GM08714 (cell line): Measurements from ENCODE around the gene PHF11.
"Not testable (repeated sequence)": the region's sequence is repeated elsewhere in the genome, so short reads cannot be mapped to it uniquely, and the experiment has no call there.

Source experiments
- H3K4me3 ChIP-seq: fragments of 200-500 bp; sonication (Bioruptor generic); 2 replicates; pipeline ENCODE4 v1.5.1; 2014; ENCODE audit warnings: mild to moderate bottlenecking, low read length, inconsistent platforms
- ZNF274 ChIP-seq: IDR thresholded peaks from 2 replicates; pipeline ENCODE4 v1.6.1; 2012; ENCODE audit warnings: mild to moderate bottlenecking, low read depth, low read length

The PHF11 gene

DNA sequence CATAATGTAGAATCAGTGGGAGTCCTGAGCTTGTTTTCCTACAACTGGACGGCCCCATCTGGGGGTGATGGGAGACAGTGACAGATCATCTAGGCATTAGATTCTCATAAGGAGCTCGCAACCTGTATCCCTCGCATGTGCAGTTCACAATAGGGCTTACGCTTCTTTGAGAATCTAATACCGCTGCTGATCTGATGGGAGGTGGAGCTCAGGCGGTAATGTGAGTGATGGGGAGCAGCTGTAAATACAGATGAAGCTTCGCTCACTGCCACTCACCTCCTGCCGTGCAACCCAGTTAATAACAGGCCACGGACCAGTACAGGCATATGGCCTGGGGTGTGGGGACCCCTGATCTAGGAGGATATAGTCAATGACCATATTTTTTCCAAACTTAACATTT lies 50.8 kb downstream of the PHF11 start:
- TF ChIP-seq ZNF274: no peak
- H3K4me3 ChIP-seq: no peak overlapping the region

DNA sequence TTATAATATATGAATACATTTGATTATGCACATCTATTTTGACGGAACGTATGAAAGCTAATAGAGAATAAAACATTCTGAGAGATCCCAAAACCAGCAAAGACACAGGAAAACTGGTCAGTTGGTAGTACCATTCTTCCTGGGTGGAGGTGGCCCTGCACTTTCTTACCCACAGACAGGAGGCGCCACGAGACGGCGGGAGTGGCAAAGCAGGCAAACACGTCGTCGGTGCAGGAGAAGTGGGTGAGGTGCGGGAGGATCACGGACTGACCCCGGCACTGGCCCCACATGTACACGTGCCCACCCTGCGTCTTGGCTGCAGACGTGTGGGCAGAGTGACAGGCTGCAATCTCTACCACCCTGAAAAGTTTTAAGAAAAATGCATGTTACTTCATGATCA lies 53.5 kb downstream of the PHF11 start:
- H3K4me3 ChIP-seq: no peak overlapping the region
- TF ChIP-seq ZNF274: no peak

DNA sequence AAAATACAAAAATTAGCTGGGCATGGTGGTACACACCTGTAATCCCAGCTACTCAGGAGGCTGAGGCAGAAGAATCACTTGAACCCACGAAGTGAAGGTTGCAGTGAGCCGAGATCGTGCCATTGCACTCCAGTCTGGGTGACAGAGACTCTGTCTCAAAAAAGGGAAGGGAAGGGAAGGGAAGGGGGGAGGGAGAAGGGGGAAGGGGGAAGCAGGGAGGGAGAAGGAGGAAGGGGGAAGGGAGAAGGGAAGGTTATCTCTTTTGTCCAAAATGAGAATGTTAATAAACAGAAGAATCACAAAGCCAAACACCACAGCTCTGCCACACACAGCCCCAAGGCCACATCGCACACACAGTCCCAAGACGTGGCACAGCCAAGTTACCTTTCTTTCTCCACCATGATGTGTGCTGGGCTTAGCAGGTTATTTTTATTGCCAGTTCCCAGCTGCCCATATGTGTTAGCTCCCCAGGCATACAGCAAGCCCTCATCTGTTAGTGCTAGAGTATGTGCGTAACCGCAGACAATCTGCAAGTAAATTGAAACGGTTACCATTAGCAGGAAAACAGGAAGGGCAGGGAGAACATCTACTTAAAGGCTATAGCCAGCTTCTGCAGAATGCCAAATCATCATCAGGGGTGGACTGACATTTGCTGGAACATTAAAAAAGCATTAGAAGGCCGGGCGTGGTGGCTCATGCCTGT lies 55.3 kb downstream of the PHF11 start:
- no peak for TF ChIP-seq ZNF274
- H3K4me3 ChIP-seq: no peak overlapping the region

DNA sequence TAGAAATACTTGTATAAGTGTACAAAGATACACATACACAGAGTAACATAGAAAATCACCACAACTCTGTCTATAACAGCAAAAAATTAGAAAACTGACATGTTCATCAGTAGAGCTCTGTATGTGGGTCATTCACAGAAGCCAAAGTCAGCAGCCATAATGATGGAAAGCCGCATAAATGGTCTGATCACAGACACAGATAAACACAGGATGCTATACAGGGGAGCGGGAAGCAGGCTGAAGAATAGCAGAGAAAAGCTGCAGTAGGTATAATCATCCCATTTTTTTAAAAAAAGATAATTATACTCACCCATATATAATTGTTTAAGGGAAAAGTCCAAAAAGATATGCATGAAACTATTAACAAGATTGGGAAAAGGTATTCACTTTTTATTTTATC lies 58.1 kb downstream of the PHF11 start:
- no peak for TF ChIP-seq ZNF274
- no peak overlapping the region for H3K4me3 ChIP-seq

DNA sequence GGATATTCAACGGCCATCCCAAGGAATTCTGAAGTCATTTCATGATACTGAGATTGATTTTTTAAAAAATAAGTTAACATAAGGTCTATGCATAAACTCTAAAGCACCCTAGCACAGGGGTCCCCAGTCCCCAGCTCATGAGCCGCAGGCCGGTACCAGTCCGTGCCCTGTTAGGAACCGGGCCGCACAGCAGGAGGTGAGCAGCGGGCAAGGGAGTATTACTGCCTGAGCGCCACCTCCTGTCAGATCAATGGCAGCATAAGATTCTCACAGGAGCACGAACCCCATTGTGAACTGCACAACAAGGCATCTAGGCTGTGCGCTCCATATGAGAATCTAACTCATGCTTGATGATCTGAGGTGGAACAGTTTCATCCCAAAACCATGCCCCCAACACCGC lies 58.6 kb downstream of the PHF11 start:
- H3K4me3 ChIP-seq: no peak overlapping the region

DNA sequence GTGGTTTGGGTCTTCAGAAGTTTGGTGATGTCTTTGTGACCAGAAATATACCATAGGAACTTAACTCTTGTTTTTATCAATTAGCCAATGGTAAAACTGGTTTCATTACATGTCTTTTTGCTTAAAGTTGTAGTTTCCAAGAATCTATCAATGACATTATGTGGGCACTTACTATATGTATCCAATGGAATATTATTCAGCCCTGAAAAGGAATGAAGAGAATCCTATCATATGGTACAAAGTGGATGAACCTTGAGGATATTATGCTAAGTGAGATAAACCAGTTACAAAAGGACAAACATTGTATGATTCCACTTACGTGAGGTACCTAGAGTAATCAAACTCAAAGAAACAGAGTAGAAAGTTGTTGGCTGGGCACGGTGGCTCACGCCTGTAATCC lies 63.3 kb downstream of the PHF11 start:
- H3K4me3 ChIP-seq: no peak overlapping the region
- TF ChIP-seq ZNF274: no peak

More for the DNA sequence above, 58.6 kb downstream of the PHF11 start:
- TF ChIP-seq ZNF274: no peak

DNA sequence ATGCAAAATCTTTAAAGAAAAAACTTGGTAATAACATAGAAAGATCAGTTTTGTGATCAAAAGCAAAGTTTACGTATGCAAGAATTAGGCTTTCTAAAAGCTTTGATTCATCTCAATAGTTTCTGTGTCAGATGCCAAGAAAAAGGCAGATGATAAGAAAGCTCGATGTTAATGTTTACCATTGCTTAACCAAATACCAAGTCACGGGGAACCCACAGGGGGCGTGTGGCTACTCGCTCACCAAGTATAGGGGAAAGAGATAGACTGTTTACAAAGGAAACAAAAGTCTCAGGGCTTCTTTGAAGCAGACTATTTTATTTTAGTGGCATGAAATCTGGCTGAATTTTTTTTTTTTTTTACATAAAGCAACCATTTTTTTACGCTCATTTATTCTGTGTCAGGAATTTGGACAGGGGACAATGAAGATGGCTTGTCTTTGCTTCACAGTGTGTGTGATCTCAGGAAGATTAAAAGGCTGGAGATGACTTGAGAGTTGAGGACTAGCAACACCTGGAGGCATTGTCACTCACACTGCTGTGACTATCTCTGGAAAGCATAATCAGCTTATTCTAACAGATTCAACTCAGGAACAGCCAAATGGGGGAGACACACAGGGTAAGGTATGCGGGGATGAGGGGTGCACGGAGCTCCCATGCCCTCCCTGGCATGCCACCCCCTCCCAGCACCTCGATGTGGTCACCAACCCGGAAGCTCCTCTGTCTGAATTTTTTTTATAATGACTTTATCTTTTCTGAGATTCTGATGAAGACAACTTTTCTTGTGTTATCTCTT lies 64.7 kb downstream of the PHF11 start:
- no peak overlapping the region for H3K4me3 ChIP-seq
- TF ChIP-seq ZNF274: no peak

DNA sequence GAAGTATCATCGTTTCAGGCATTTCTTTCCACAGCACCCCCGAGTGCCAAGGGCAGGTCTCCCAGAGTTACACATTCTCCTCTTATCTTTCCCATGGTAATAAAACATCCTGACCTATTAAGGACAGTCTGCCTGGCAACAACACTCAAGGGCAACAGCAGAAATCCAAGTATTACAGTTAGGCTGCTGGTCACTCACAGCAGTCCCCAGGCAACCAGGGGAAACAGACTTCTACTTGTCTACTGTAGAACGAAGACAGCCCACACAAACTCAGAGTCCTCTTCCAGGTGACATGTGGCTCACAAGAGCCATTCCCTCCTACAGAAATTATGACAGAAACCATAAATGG lies 65.3 kb downstream of the PHF11 start:
- no peak for TF ChIP-seq ZNF274
- no peak overlapping the region for H3K4me3 ChIP-seq

DNA sequence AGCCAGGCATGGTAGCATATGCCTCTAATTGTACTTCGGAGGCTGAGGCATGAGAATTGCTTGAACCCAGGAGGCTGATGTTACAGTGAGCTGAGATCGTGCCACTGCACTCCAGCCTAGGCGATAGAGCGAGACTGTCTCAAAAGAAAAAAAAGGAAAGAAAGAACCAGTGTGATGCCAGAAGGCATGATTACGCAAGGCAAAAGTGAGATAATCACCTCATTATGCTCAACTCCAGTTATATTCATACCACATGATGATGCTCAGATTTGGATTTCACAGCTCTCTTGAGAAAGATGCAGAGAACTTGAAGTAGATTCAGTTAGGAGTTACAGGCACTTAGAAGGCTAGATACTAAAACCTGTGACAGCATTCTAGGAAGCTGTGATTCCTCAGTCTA lies 67.8 kb downstream of the PHF11 start:
- no peak overlapping the region for H3K4me3 ChIP-seq
- no peak for TF ChIP-seq ZNF274

DNA sequence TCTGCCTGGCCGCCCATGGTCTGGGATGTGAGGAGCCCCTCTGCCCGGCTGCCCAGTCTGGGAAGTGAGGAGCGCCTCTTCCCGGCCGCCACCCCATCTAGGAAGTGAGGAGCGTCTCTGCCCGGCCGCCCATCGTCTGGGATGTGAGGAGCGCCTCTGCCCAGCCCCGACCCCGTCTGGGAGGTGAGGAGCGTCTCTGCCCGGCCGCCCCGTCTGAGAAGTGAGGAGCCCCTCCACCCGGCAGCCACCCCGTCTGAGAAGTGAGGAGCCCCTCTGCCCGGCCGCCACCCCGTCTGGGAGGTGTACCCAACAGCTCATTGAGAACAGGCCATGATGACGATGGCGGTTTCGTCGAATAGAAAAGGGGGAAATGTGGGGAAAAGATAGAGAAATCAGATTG lies 69.7 kb downstream of the PHF11 start:
- H3K4me3 ChIP-seq: not testable (repeated sequence)

DNA sequence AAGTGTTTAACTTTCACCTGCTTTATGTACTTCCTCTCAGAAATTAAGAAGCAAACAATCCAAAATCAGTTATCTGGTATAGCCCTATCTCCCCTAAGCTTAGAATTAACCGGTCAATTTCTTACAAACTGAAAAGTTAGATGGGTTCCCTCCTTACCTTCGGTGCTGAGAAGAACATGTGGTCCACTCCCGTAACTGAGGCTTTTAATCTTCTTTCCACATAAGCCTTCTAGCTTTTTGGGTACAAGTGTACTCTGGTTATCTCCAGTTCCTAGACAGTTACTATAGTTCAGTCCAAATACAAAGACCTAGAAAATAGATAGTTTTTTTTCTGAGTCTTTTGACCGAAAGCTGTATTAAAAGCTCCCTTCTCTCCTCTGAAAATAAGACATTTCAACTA lies 70.7 kb downstream of the PHF11 start:
- H3K4me3 ChIP-seq: no peak overlapping the region
- no peak for TF ChIP-seq ZNF274

DNA sequence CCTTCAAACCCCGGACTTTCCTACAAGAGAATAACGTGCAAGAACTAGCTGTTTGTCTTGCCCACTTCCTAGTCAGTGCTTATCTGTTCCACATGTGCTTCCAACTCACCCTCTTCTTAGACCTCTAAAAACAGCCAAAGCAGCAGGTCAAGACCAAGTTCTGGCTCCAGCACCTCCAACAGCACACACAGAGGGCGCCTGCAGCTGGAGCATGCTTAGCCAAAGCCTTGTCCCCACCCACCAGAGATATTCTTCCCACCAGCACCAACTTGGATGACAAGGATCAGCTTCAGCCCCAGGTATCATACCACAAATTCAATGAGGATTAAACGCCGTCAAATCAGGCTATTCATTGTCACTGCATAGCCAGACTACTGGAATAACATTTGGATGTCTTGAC lies 71.7 kb downstream of the PHF11 start:
- no peak overlapping the region for H3K4me3 ChIP-seq
- no peak for TF ChIP-seq ZNF274

DNA sequence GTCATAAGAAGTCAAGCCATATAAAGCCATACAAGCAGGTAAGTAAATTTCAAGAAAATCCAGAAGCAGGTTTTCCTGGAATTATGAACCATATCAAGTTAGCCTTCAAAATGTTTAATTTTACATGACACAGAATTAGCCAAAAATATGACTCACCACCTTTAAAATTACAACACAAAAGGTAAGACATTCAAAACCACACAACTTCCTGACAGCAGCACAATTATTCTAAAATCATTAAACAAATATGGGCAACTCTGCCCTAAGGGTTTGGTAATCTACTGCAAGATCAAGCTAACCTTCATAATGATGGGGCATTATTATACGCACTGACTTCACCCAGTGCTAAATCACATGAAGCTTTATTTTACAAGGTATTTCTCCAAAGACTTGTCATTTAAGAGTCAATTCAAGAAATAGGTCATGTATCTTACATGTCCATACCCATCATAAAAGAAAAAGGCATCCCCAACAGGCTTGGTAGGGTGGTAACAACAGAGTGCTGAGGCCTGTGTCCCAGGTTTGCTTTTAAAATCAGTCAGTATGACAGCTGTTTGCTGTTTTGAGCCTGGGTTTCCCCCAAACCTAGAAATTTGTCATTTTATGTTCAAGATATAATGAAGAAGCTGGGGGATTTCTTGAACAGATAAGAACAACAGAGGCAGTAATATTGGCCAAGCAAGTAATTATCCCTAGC lies 74.4 kb downstream of the PHF11 start:
- TF ChIP-seq ZNF274: no peak
- H3K4me3 ChIP-seq: no peak overlapping the region

DNA sequence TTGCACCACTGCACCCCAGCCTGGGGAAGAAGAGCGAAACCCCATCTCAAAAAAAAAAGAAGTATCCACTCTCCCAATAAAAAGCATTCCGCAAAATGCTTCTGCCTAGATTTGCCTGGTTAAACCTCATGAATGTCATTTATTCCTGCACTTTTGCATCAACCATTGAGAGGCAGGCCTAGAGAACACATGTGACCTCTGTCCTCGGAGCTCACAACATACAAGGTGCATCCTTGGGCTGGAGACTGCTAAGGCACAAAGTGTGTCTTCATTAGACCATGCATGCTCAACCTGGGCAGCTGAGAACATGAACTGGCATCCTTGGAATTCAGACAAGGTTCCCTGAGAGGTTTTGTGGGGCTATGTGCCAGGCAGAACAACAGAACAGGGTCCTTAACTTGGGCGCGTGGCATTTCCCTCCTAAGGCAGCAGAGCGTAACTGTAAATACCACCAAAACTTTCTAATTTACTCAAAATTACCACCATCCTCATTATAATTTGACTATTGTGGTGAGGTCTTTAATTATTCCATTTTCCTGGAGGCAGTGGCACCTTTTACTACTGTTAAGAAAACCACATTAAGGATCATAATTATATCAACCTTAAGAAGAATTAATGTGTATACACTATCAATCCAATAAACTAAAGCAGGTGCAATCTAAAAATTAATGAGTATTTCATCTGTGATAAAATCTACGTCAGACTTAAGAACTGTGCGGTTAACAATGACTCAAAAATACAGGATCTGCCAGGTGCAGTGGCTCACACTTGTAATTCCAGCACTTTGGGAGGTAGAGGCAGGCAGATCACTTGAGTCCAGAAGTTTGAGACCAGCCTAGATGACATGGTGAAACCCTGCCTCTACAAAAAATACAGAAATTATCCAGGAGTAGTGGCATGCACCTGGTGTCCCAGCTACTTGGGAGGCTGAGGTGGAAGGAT lies 75.8 kb downstream of the PHF11 start:
- no peak overlapping the region for H3K4me3 ChIP-seq
- no peak for TF ChIP-seq ZNF274
